Fibroblast of lung (primary cell): Measurements from ENCODE around the gene SORCS2.
"Not testable (repeated sequence)": the region's sequence is repeated elsewhere in the genome, so short reads cannot be mapped to it uniquely, and the experiment has no call there.

Experiments
- CTCF ChIP-seq, 2 donors: IDR thresholded peaks in 1 of 2; conservative IDR thresholded peaks in 1 of 2; 1 replicate in 1 of 2; 2 replicates in 1 of 2; pipeline ENCODE4 v1.5.1; 2011 to 2012; ENCODE audit warnings: low read length in 2 of 2, control low read depth in 1 of 2, inconsistent platforms in 1 of 2, low read depth in 1 of 2, mild to moderate bottlenecking in 1 of 2
- EZH2 ChIP-seq: IDR thresholded peaks from 2 replicates; pipeline ENCODE4 v1.5.1; 2012; ENCODE audit warnings: low read length, control low read depth, mild to moderate bottlenecking; ENCODE audit errors: missing control alignments

GRCh38 chr4:7165056-7165873, 27.1 kb upstream of the SORCS2 start:
- TF ChIP-seq EZH2; CTCF (conservative IDR thresholded peaks at IDR 0.05 in 1 of 2, IDR thresholded peaks at IDR 0.05 in 1 of 2; ENCODE audit: low read depth in 1 of 2, low read length in 2 of 2): not testable (repeated sequence)
